Stimulated activated CD4-positive, alpha-beta T cell treated with anti-CD3 and anti-CD28 coated beads, TNF-alpha, amount 100 ng/mL, for 4 hours (primary cell): ENCODE data around the gene VPS4A.

ENCODE experiments used
- DNase-seq, 3 experiments: peaks; one replicate each; pipeline ENCODE4 v3.0.0-alpha.2; 2020; ENCODE audit warnings: low read depth in 3 of 3

The VPS4A gene

DNA sequence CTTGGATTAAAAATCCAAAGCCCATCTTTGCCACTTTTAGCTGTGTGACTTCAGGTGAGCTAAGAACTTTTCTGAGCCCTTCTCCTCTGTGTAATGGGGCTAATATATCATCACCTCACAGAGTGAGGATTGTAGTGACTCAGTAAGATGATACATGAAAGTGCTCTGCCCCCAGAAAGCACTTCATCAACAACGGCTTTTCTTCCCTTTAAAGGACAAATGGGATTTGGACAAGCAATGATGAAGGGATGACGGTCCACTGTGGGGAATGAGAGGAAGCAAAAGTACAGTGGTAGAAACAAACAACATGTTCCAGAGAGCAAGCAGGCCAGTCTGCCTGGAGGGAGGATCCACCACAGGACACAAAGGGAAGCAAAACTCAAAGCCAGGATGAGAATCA lies 54.8 kb downstream of the VPS4A start:
- DNase-seq: no peak

DNA sequence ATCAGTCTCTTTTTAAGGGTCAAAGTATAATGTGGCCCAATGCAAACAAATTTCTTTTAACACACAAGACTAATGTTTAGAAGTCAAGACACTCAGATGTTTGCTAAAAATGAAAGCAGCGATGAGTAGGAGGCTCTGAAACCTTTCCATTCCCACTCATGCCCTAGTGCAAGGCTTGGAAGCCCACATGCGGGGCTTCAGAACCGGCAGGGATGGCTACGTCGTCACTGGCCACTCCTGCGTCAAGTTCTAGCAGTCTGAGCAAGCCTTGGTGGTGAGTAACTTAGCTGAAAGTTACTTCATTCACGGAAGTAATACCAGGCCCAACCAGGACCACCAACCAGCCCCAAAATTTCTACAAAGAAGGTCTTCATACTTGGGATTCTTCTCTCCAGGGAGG lies 55.3 kb downstream of the VPS4A start:
- no peak for DNase-seq

DNA sequence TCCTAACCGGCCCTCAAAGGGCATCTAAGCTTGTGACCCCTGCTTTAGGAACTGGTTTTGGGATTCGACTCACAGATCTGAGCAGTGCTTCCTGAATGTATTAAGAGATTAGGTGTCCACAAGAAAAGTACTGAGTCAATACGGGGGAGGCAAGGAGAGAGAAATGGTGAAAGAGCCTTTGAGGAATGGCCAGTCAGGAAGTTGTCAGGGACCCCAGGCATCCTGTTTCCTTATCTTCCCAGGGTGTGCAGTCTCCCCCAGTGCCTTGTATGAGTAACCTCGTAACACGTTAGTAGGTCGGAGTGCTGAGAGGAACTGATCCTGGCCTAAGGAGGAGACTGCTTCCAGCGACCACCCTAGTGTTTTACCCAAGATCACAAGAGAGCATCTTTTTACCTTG lies 56.8 kb downstream of the VPS4A start:
- no peak for DNase-seq

DNA sequence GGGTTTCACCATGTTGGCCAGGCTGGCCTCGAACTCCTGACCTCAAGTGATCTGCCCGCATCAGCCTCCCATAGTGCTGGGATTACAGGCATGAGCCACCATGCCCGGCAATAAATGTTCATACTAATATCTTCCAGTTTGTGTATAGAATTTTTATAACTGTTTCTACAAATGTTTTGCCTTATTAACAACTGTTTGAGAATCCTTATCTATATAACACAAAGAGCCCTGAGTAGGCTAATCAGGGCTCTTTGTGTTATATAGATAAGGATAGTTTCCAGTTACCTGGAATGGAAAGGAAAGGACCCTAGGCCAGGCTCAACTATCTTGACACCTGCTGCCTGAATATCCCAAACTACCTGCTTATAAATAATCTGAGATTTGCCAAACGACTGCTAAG lies 57.7 kb downstream of the VPS4A start:
- DNase-seq: no peak

DNA sequence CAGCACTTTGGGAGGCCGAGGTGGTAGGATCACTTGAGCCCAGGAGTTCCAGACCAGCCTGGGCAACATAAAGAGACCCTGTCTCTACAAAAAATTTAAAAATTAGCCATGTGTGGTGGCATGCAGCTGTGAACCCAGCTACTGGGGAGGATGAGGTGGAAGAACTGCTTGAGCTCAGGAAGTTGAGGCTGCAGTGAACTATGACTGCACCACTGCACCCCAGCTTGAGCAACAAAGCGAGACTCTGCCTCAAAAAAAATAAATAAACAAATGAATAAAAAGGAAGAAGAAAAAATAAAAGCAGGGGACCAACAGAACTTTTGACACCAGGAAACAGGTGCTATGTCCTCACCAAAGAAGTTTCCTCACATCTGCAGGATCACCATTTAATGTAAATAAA lies 60.4 kb downstream of the VPS4A start:
- DNase-seq: no peak

DNA sequence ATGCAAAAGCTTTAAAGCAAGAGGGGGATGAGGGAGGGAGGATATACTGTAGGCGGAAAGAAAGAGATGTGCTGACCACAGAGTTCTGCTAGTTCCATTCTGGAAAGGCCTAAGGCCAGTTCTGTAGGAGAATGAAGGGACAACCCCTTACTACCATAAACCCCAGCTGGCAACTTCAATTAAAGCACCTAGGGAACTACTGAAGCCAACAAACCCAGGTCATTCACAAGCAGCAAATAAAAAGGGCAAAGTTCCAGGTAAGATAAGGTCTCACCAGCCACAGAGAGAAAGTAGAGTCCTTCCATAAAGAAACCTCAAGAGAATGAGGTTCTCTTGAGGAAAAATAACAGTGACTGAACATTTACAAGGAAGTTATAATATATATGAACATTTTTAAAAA lies 61.9 kb downstream of the VPS4A start:
- no peak for DNase-seq
